8988T (cell line): ENCODE data around the gene CIAO2A.
"Not testable (repeated sequence)": the region's sequence is repeated elsewhere in the genome, so short reads cannot be mapped to it uniquely, and the experiment has no call there.

Experiments used
- DNase-seq: peaks from one replicate; pipeline ENCODE4 v3.0.0; 2011

Gene CIAO2A

GRCh38 chr15:64111679-64112050 lies 18.0 kb upstream of the CIAO2A start:
- DNase-seq: no peak

GRCh38 chr15:64110950-64111678 lies 17.5 kb upstream of the CIAO2A start:
- DNase-seq: no peak

DNA sequence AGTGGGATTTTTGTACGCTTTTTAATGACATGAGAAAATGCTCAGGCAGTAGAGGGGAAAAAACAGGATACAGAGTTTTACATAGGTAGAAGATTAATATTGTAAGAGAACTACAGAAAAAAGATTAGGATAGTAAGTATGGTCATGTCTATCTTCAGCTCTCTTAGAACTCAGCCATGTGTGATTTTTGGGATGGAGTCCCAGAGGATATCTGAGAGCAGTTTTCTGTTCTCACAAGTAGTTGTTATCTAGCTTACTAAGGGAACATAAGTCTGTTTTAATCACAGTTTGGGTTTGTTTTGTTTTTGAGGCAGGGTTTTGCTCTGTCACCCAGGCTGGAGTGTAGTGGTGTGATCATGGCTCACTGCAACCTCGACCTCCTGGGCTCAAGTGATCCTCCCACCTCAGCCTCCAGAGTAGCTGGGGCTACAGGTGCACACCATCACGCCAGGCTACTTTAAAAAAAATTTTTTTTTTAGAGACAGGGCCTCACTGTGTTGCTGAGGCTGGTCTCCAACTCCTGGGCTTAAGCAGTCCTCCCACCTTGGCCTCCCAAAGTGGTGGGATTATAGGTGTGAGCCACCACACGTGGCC lies 16.6 kb upstream of the CIAO2A start:
- not testable (repeated sequence) for DNase-seq

DNA sequence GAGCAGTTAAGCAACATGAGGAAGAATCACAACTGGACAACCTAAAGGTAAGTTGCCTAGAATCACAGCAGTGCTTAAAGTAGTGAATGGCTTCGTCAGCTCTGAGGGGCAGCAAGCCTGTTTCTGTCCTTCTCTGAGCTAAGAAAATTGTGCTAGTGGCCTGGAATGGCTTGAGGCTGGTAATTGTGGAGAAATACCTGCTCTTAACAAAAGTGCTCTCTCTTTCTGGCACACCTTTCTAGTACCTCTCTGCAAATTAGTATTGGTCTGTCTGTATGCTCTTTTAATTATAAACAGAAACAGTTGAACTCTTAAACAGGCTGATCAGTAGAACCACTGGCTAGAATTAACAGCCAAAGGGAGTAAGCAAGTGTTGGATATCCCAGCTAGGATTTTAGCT lies 13.7 kb upstream of the CIAO2A start:
- DNase-seq: no peak

- no peak for DNase-seq
Measured at GRCh38 chr15:64105113-64105704, 11.6 kb upstream of the CIAO2A start.

DNA sequence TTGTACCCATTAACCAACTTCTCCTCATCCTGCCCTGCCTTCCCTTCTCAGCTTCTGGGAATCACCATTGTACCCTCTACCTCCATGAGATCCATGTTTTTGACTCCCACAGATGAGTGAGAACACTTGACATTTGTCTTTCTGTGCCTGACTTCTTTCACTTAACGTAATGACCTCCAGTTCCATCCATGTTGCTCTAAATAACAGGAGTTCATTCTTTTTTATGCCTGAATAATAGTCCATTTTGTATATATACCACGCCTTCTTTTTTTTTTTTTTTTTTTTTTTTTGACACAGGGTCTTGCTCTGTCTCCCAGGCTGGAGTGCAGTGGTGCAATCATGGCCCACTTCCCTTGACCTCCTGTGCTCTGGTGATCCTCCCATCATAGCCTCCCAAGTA lies 8.9 kb upstream of the CIAO2A start:
- no peak for DNase-seq

DNA sequence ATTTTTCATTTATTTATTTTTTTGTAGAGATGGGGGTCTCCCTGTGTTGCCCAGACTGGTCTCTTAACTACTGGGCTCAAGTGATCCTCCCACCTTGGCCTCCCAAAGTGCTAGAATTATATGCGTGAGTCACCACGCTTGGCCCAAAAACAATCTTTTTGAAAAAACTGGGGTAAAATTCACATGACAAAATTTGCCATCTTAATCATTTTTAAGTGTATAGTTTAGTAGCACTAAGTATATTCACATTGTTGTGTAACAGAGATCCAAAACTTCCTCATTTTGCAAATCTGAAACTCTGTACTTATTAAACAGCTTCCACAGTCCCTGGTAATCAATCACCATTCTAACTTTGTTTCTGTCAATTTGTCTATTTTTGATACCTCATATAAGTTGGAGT lies 7.3 kb upstream of the CIAO2A start:
- no peak for DNase-seq

DNA sequence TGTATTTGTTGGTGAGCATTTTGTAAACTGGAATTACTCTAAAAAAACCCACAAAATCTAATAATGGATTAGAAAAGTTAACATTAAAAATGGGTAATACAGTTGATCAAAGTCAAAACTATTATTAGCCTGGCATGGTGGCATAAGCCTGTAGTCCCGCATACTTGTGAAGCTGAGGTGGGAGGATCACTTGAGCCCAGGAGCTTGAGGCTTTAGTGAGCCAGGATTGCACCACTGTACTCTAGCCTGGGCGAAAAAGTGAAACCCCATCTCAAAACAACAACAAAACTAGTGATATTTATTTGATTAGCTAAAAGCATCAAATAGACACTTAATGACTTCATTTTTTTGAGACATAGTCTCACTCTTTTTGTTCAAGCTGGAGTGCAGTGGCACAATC lies 5.7 kb upstream of the CIAO2A start:
- no peak for DNase-seq

GRCh38 chr15:64096668-64097384 lies 3.2 kb upstream of the CIAO2A start:
- DNase-seq: no peak

DNA sequence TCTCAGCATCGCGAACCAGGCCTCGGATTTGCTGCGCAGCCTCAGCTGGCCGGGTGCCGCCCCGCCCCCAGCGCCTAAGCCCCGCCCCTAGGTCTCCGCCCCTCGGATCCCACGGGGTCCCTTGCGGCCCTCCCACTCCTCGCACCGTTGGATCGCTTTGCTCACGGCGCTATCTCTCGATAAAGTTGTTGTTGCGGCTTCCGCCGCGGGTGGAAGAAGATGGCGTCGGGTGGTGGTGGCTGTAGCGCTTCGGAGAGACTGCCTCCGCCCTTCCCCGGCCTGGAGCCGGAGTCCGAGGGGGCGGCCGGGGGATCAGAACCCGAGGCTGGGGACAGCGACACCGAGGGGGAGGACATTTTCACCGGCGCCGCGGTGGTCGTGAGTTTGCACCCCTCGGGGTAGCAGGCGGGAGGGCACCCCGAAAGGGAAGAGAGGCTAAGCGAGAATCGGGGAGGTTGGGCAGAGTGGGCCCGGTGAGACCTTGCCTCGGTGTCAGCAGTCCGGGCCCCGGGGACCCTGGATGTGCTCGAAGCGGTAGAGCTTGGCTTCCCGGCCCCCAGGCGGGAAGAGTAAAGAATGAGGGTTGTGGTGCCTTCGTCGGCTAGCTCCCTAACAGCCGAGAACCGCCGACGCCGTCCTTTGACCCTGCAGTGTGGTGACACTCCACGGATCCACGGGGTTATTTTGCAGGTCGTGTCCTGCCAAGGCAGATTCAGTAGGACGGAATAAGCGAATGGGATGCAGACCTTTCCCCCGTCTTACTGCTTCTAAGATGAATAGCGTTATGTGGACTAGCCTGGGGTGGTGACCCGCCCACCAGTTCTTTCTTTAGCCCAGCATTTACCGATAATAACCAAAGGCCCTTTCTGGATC lies 2.4 kb upstream of the CIAO2A start, which contains the start of gene SNX1:
TSS of gene SNX1 (plus strand) at position 188 of the 873 bp plus-strand sequence. CDS start at position 220, 32 bp downstream.
- peak; percentile 48 for DNase-seq

DNA sequence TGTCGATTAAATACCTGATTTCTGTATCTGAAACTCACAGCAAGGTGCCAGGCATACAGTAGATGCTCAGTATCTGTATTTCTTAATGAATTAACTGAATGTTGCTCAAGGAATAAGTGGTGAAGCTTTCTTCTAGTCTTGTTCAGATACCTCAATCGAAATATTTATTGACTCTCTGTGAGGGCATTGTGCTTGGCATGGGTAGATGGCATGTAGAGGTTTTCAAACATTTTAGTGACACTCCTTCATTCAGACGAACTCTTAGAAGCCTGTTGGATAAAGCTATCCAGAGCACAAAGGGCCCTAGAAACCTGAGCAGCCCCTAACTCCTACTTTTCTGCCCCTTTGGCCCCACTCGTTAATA lies 1.8 kb upstream of the CIAO2A start:
- no peak for DNase-seq

DNA sequence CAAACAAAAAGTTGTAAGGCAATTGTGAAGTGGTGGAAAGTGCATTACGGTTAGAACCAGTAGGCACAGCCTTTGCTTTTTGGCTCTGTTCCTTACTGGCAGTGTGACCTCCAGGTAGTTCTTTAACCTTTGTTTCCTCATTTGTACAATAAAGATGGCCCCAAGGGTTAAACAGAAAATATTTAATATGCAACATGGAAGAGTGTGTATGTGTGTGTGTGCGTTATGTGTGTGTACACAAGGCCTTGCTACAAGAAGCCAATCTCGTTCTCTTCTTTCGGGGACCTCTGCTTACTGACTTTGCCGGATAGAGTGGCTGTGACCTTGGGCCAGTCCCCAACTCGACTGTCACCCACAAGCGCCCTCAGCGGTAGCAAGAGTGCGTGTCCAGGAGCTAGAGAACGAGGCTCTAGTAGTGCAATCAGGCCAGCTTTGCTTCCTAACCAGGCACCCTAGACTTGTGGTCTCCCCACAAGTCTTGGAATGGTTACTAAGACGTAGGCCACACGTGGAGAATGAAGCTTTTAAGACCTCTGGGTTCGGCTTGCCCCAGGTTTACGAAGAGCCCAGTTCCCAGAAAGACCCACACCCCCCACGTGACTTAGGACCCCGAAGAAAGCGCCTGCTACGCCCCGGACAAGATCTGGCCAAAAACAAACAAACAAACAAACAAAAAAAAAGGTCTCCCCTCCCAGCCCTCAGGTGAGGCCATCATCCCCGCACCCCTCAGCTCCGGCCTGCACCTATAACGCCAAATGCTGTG lies 593 bp downstream of the CIAO2A start:
- no peak for DNase-seq

DNA sequence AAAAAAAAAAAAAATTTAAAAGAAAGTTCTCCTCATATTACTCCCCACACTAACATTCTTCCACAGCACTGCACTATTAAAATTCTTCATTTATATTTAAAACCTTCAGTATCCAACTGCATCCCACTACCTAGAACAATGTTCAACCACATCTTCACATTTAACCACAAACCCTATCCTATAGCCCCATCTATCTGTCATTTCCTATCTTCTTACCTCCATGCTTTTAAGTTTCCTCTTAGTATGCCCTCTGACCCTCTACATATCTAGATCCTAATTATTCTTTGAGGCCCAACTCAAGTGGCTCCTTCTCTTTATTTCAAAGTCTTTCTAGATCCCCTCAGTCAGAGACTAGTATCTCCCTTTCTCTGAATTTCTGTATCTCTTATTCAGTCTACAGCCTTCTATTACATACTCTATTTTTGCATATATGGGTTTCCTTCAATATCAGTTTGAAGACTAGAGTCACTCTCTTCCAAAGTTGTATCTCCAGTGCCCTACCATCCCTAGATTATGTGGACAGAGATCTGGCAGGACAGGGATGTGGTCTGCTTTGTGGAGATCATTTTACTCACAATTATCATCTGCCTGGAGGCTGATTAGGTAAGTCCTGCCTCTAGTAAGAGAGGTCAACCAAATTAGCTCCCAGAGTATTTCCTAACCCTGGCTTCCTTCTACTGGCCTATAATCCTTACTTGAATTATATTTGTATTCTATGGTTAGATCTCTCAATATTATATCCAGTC lies 1.4 kb downstream of the CIAO2A start:
- DNase-seq: no peak

GRCh38 chr15:64090527-64090926 lies 3.1 kb downstream of the CIAO2A start:
- DNase-seq: no peak

DNA sequence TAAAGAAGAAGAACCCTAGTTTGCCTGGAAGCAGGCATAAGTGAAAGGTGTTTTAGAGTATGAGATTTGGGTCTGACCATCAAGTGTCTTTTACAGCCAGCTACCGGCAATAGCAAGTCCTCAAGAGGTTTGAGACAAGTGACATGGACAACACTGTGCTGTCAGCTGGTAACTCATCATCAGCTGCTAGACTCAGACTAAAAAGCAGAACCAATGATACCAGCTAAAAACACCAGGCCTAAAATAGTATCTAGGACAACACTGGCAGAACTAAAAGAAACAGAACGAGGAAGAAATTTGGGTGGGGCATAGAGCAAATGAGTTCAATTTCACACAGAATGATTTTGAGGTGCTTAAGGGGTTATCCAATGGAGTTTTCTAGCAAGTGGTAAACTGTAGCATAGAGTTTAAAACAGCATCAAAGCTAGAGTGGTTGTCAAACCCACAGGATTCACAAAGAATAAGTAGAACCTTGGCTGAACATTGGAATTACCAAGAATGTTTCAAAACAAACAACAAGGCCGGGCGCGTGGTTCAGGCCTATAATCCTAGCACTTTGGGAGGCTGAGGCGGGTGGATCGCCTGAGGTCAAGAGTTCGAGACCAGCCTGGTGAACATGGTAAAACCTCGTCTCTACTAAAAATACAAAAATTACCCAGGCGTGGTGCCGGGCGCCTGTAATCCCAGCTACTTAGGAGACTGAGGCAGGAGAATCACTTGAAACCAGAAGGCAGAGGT lies 3.9 kb downstream of the CIAO2A start:
- no peak for DNase-seq

DNA sequence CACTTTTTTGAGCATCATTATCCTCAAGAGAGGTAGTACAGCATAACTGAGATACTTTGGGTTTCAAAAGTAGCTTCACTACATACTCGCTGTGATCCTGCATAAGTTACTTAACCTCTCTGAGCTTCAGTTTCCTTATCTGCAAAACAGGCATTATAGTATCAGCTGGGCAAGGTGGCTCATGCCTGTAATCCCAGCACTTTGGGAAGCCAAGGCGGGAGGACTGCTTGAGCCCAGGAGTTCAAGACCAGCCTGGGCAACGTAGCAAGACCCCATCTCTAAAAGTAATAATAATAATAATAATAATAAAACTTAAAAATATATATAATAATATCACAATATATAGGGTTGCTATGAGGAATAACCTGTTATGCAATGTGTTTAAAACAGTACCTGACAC lies 10.9 kb downstream of the CIAO2A start:
- no peak for DNase-seq

GRCh38 chr15:64073496-64073895 lies 20.1 kb downstream of the CIAO2A start:
- not testable (repeated sequence) for DNase-seq

- no peak for DNase-seq
Measured at GRCh38 chr15:64072812-64073211, 20.8 kb downstream of the CIAO2A start.

- DNase-seq: no peak
Measured at GRCh38 chr15:64071931-64072765, 21.5 kb downstream of the CIAO2A start.
